Measurements from ENCODE around the gene PLRG1. TPM values are rescaled to one million over a fixed set of nuclear protein-coding genes. Genes with fewer than 3 reads are reported as not detected.

PLRG1 gene
- polyA plus RNA-seq, 3 donors = 34.6 to 56.1 (median 52.5) TPM

DNA sequence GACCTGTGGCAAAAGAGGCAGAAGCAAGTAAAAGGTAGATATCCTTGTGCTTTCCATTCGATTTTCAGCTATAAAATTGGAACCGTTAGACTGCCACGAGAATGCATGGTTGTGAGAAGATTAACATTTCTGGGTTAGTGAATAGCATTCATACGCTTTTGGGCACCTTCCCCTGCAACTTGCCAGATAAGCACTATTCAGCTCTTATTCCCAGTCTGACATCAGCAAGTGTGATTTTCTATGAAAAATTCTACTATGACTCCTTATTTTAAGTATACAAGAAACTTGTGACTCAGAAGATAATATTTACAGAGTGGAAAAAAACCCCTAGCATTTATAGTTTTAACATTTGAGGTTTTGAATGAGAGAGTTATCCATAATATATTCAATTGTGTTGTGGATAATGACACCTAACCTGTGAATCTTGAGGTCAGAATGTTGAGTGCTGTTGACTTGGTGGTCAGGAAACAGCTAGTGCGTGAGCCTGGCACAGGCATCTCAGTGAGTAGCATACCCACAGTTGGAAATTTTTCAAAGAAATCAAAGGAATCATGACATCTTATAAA, 16.5 kb upstream of the PLRG1 start:
- no peak for DNase-seq
- Mint-ChIP-seq H3K27me3 (ENCODE audit: low read depth in 3 of 3) (no peaks in the 10 kb centered on the region), H3K4me1 (no peaks in the 10 kb centered on the region), H3K36me3 (no peaks in the 10 kb centered on the region), H3K4me3 (no peak overlapping the region), H3K9me3 (peaks cover 0 to 2% (median 0%) of the 10 kb centered on the region in 7 donors), H3K27ac (no peak overlapping the region)
- H3K36me3 ChIP-seq (replicated peaks in 1 of 2; ENCODE audit: control insufficient read depth in 1 of 2, insufficient read depth in 2 of 2, low read length in 2 of 2) = no peaks in the 10 kb centered on the region
- H4K20me1 ChIP-seq (ENCODE audit: insufficient read depth, low read length) = no peaks in the 10 kb centered on the region
- no CpG with 5 or more reads among the region's 5 CpGs for WGBS (ENCODE audit: insufficient coverage)
- no peak overlapping the region for H2AFZ ChIP-seq (ENCODE audit: insufficient read depth, low read depth, low read length, poor library complexity, severe bottlenecking)
- no peak overlapping the region for H3K4me2 ChIP-seq (replicated peaks; ENCODE audit: extremely low read depth, low read length, poor library complexity, severe bottlenecking)
- H3K9me3 ChIP-seq (replicated peaks in 1 of 2; ENCODE audit: control insufficient read depth in 1 of 2, insufficient read depth in 1 of 2, low read length in 2 of 2) = no peaks in the 10 kb centered on the region
- no peak overlapping the region for H3K9ac ChIP-seq (ENCODE audit: insufficient read depth, low read length, poor library complexity, severe bottlenecking)
- no peaks in the 10 kb centered on the region for H3K27me3 ChIP-seq (ENCODE audit: control insufficient read depth in 2 of 2, insufficient read depth in 2 of 2, low read length in 2 of 2)
- intact Hi-C loops (cut with micrococcal nuclease) = no loop called here
- TF ChIP-seq, protein P1, sequence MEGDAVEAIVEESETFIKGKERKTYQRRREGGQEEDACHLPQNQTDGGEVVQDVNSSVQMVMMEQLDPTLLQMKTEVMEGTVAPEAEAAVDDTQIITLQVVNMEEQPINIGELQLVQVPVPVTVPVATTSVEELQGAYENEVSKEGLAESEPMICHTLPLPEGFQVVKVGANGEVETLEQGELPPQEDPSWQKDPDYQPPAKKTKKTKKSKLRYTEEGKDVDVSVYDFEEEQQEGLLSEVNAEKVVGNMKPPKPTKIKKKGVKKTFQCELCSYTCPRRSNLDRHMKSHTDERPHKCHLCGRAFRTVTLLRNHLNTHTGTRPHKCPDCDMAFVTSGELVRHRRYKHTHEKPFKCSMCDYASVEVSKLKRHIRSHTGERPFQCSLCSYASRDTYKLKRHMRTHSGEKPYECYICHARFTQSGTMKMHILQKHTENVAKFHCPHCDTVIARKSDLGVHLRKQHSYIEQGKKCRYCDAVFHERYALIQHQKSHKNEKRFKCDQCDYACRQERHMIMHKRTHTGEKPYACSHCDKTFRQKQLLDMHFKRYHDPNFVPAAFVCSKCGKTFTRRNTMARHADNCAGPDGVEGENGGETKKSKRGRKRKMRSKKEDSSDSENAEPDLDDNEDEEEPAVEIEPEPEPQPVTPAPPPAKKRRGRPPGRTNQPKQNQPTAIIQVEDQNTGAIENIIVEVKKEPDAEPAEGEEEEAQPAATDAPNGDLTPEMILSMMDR (IDR thresholded peaks at IDR 0.05) = no peak
- H3K4me3 ChIP-seq (replicated peaks in 1 of 3; ENCODE audit: low read depth in 2 of 3, low read length in 3 of 3) = no peak overlapping the region
- no peak overlapping the region for H3K27ac ChIP-seq (ENCODE audit: low read depth in 1 of 2, low read length in 2 of 2)
- H3K4me1 ChIP-seq (ENCODE audit: control insufficient read depth in 1 of 2, insufficient read depth in 2 of 2, low read length in 2 of 2) = no peaks in the 10 kb centered on the region
- no peaks in the 10 kb centered on the region for H3K79me2 ChIP-seq (ENCODE audit: insufficient read depth, low read length)

DNA sequence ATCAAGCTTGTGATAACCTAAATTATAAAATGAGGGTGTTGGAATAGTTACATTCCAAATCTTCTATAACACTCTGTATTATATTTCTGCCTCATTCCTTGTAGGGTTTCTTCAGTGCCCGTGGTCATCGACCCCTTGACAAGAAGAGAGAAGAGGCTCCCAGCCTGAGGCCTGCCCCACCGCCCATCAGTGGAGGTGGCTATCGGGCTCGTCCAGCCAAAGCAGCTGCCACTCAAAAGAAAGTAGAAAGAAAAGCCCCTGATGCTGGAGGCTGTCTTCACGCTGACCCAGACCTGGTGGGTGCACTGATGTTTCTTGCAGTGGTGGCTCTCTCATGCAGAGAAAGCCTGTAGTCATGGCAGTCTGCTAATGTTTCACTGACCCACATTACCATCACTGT, 15.5 kb upstream of the PLRG1 start:
- DNase-seq = no peak
- Histone ChIP-seq H3K9ac (ENCODE audit: insufficient read depth, low read length, poor library complexity, severe bottlenecking) (no peak overlapping the region), H3K9me3 (replicated peaks in 1 of 2; ENCODE audit: control insufficient read depth in 1 of 2, insufficient read depth in 1 of 2, low read length in 2 of 2) (no peaks in the 10 kb centered on the region), H3K36me3 (replicated peaks in 1 of 2; ENCODE audit: control insufficient read depth in 1 of 2, insufficient read depth in 2 of 2, low read length in 2 of 2) (no peaks in the 10 kb centered on the region), H3K4me1 (ENCODE audit: control insufficient read depth in 1 of 2, insufficient read depth in 2 of 2, low read length in 2 of 2) (no peaks in the 10 kb centered on the region), H3K4me2 (replicated peaks; ENCODE audit: extremely low read depth, low read length, poor library complexity, severe bottlenecking) (no peak overlapping the region), H3K27me3 (ENCODE audit: control insufficient read depth in 2 of 2, insufficient read depth in 2 of 2, low read length in 2 of 2) (no peaks in the 10 kb centered on the region), H2AFZ (ENCODE audit: insufficient read depth, low read depth, low read length, poor library complexity, severe bottlenecking) (no peak overlapping the region), H3K79me2 (ENCODE audit: insufficient read depth, low read length) (no peaks in the 10 kb centered on the region), H4K20me1 (ENCODE audit: insufficient read depth, low read length) (no peaks in the 10 kb centered on the region), H3K4me3 (replicated peaks in 1 of 3; ENCODE audit: low read depth in 2 of 3, low read length in 3 of 3) (no peak overlapping the region), H3K27ac (ENCODE audit: low read depth in 1 of 2, low read length in 2 of 2) (no peak overlapping the region)
- no peak overlapping the region for H3K27ac Mint-ChIP-seq
- no peaks in the 10 kb centered on the region for H3K36me3 Mint-ChIP-seq
- no peak overlapping the region for H3K4me3 Mint-ChIP-seq
- no peaks in the 10 kb centered on the region for H3K27me3 Mint-ChIP-seq (ENCODE audit: low read depth in 3 of 3)
- TF ChIP-seq, protein P1 (IDR thresholded peaks at IDR 0.05) = no peak
- H3K4me1 Mint-ChIP-seq = no peaks in the 10 kb centered on the region
- intact Hi-C loops (cut with micrococcal nuclease) = no loop called here
- peaks cover 0 to 2% (median 0%) of the 10 kb centered on the region in 7 donors for H3K9me3 Mint-ChIP-seq
- 100% methylated on average over 2 of the region's 6 CpGs for WGBS (ENCODE audit: insufficient coverage)
